HEK293T (cell line): ENCODE results near the gene SOX13.

ENCODE experiments used
- ARNT ChIP-seq: fragments of 450-650 bp; IDR thresholded peaks from 2 replicates; pipeline ENCODE4 v1.6.1; 2017; ENCODE audit warnings: mild to moderate bottlenecking
- BHLHE40 ChIP-seq: fragments of 450-650 bp; IDR thresholded peaks from 2 replicates; pipeline ENCODE4 v1.6.1; 2016; ENCODE audit warnings: mild to moderate bottlenecking, moderate library complexity, borderline replicate concordance
- ELF4 ChIP-seq: fragments of 450-650 bp; IDR thresholded peaks from 2 replicates; pipeline ENCODE4 v1.6.1; 2017; ENCODE audit warnings: antibody characterized with exemption
- FOXA1 ChIP-seq: fragments of 450-650 bp; IDR thresholded peaks from 2 replicates; pipeline ENCODE4 v1.6.1; 2016; ENCODE audit warnings: mild to moderate bottlenecking
- FOXK2 ChIP-seq: fragments of 450-650 bp; IDR thresholded peaks from 2 replicates; pipeline ENCODE4 v1.6.1; 2016; ENCODE audit warnings: mild to moderate bottlenecking
- FOXM1 ChIP-seq: fragments of 450-650 bp; IDR thresholded peaks from 2 replicates; pipeline ENCODE4 v1.6.1; 2017; ENCODE audit warnings: mild to moderate bottlenecking, borderline replicate concordance
- HDGF ChIP-seq: fragments of 450-650 bp; IDR thresholded peaks from 2 replicates; pipeline ENCODE4 v1.6.1; 2017; ENCODE audit warnings: antibody characterized with exemption, borderline replicate concordance
- L3MBTL2 ChIP-seq: fragments of 450-650 bp; conservative IDR thresholded peaks from 2 replicates; pipeline ENCODE4 v1.6.1; 2016; ENCODE audit warnings: mild to moderate bottlenecking
- LEF1 ChIP-seq: fragments of 450-650 bp; IDR thresholded peaks from 2 replicates; pipeline ENCODE4 v1.6.1; 2017; ENCODE audit warnings: mild to moderate bottlenecking, borderline replicate concordance
- NFRKB ChIP-seq: fragments of 450-650 bp; IDR thresholded peaks from 2 replicates; pipeline ENCODE4 v1.6.1; 2016; ENCODE audit warnings: mild to moderate bottlenecking, moderate library complexity
- SP1 ChIP-seq: fragments of 450-650 bp; IDR thresholded peaks from 2 replicates; pipeline ENCODE4 v1.6.1; 2017
- SUZ12 ChIP-seq: fragments of 450-650 bp; IDR thresholded peaks from 2 replicates; pipeline ENCODE4 v1.6.1; 2016; ENCODE audit warnings: mild to moderate bottlenecking
- TF ChIP-seq, protein P1 (sequence below): fragments of 450-650 bp; IDR thresholded peaks from 2 replicates; pipeline ENCODE4 v1.6.1; 2016

DNA sequence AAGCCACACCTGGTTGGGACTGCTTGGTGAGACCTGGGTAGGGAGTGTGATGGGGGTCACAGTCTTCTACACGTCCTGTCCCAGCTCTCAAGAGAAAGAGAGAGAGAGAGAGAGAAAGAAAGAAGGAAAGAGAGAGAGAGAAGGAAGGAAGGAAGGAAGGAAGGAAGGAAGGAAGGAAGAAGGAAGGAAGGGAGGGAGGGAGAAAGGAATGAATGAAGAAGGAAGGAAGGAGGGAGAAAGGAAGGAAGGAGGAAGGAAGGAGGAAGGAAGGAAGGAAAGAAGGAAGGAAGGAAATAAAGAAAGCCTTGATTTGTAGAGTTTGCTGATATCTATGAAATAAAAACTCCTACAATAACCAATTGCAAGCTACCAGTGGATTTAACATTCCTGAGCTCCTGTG, 28.5 kb upstream of the SOX13 start:
- no peak for TF ChIP-seq FOXK2
- TF ChIP-seq FOXA1, result no peak
- no peak for TF ChIP-seq NFRKB
- no peak for TF ChIP-seq SP1
- TF ChIP-seq ARNT, result no peak
- no peak for TF ChIP-seq ELF4
- no peak for TF ChIP-seq BHLHE40
- TF ChIP-seq LEF1, result no peak
- TF ChIP-seq SUZ12, result no peak
- TF ChIP-seq L3MBTL2, result no peak
- TF ChIP-seq, protein P1, sequence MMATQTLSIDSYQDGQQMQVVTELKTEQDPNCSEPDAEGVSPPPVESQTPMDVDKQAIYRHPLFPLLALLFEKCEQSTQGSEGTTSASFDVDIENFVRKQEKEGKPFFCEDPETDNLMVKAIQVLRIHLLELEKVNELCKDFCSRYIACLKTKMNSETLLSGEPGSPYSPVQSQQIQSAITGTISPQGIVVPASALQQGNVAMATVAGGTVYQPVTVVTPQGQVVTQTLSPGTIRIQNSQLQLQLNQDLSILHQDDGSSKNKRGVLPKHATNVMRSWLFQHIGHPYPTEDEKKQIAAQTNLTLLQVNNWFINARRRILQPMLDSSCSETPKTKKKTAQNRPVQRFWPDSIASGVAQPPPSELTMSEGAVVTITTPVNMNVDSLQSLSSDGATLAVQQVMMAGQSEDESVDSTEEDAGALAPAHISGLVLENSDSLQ, result no peak
- no peak for TF ChIP-seq FOXM1
- no peak for TF ChIP-seq HDGF
